GM18909 (cell line): ENCODE results near the gene ACSL6.

Source experiments
- ATAC-seq: cut with Tn5 transposase; IDR thresholded peaks from one replicate; pipeline ENCODE4 v1.9.1; 2021; ENCODE audit warnings: mild to moderate bottlenecking; ENCODE audit not compliant: unreplicated experiment, poor library complexity

The ACSL6 gene

DNA sequence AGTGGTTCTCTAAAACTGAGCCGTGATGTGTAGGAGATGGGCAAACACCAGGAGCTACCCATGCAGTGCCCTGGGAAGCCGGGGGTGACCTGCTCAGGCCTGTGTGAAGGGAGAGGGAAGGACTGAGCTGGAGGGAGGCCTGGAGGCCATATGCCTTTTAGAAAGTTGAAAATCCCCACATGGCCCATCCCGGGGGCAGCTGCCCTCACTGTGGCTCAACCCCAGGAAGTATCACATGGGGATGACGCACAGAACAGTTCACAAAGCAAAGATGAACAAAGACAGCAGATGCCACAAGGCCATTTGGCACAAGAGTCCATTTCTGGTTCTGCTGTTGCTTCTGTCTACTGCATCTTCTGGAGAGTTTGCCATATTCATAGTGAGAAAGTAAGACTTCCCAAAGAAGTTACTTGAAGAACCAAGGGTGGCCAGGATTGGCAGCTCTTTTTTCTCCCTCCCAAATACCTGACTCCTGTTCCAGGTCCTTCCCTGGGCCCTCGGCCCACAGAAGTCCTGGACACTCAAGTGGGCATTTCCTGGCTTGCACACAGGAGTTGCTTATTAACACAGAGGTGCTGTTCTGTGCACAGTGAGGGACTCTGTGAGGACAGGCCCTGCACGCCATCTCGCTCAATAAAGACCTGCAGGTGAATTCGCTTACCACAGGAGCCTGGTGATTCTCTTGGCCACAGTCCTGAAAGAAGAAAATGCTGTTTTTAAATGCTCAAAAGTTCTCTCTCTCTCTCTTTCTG is 25.1 kb downstream of the ACSL6 start:
- no peak for ATAC-seq

DNA sequence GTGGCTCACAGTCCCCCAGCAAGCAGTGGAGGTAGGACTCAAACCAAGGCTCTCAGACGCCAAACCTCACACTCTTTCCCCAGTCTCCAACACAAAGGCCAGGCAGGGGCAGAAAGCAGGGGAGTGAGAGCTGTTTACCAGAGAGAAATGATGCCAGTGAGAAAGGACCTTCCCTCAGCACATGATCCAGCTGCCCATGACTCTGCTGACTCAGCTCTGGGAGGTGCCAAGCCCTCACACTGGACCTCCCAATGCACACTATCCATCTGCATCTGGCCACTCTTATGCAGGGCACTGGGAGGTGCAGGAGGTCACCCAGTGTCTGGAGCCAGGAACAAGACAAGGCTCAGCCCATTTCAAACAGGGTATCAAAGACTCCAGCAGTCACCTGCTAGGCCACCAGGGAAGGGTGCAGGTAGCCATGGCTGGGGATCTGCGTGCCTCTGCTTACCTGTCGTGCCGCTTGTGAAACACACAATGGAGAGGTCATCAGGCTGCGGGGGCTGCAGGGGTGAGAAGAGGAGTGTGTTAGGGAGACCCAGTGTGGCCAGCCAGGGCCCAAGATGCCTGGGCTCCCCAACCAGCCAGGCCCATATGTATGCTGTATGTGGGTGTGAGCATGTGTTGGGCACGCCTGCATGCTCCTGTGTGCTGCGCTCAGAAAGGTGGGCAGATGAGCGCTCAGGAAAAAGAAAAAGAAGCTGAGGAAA is 26.3 kb downstream of the ACSL6 start:
- ATAC-seq, result no peak

DNA sequence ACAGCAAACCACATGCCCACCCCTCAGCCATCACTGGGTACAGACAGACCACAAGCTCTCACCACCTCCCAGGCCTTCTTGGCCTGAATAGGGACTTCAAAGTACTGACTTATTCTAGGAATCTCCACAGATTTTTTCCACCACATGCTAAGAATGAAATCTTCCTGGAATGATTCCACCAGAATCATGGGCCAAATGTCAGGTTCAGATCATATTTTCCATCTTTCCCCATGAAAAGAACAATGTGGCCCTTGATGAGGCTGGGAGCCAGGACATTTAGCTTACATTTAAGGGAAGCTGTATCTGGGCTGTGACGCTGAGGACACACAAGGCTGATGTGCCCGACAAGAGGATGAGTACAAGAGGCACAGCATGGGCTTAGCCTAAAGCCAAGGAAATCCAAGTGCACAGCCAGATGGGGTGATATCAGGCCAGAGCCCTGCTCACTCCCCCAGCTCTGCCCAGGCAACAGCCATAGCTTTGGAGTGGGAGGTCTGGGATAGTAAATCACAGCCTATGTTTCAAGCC is 28.1 kb downstream of the ACSL6 start:
- ATAC-seq, result no peak

DNA sequence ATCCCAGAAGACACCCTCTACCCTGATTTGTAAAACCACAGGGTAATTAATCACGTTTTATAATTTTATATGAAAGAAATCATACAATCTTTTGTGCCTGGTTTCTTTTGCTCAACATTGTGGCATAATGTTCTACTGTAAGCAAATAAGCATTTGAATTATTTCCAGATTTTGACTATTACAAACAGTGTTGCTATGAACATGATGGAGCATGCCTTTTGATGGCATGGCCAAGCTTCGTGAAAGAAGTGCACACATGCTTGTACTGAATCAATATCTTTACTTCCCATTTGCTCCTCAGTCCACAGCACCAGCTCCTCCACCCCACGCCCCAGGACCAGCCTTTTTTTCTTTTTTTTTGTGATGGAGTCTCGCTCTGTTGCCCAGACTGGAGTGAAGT is 29.9 kb downstream of the ACSL6 start:
- no peak for ATAC-seq

DNA sequence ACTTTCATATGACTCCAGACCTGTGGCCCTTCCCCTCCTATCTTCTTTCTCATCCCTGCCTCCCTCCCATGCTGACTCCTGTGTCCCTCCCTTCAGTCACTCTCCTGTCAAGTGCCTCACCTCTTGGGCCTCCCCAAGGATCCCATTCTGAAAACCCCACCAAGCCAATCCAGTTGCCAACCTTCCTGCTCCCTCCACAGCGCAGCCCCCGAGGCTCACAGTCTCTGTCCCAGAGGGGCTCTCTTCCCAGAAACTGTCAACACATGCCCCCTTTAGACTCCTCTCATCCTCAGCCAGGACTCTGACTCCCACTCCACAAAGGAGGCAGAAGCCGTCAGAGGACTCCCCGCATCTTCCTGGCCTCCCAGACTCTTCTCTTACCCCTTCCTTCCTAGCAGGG is 30.8 kb downstream of the ACSL6 start:
- no peak for ATAC-seq

DNA sequence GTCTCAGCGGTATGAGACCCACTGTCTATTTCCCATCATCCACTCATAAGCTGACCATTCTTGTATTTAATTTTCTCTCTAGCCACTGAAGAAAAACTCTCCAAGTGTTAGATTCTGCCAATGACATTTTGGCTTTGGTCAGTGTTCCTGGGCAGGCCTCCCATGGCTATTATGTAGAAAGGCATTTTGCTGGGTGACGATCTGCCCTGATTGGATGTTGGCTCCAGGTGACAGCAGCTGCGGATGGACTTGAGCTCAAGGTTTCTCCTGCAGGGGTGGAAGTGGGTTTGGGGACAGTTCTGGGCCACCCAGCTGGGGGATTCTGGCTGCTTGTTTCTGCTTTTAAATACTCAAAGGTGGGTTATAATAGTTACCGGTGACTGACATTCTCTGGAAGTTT is 31.6 kb downstream of the ACSL6 start:
- ATAC-seq, result no peak

DNA sequence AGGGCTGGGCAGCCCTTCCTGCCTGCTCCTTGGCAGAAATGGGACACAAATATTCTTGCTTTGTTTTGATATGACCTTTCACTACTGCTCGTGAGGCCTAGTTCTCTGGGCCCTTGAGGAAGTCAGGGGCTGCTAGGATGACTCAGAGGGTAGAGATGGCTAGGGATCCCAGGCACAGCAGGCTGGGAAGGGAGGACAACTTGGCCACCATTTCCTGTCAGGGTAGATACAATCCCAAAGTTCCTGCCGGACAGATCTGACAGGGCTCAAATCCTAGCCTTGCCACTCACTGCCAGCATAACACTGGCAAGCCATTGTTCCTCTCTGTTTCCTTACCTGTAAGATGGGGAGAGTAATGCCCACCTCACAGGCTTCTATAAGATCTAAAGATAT is 34.2 kb downstream of the ACSL6 start:
- no peak for ATAC-seq

DNA sequence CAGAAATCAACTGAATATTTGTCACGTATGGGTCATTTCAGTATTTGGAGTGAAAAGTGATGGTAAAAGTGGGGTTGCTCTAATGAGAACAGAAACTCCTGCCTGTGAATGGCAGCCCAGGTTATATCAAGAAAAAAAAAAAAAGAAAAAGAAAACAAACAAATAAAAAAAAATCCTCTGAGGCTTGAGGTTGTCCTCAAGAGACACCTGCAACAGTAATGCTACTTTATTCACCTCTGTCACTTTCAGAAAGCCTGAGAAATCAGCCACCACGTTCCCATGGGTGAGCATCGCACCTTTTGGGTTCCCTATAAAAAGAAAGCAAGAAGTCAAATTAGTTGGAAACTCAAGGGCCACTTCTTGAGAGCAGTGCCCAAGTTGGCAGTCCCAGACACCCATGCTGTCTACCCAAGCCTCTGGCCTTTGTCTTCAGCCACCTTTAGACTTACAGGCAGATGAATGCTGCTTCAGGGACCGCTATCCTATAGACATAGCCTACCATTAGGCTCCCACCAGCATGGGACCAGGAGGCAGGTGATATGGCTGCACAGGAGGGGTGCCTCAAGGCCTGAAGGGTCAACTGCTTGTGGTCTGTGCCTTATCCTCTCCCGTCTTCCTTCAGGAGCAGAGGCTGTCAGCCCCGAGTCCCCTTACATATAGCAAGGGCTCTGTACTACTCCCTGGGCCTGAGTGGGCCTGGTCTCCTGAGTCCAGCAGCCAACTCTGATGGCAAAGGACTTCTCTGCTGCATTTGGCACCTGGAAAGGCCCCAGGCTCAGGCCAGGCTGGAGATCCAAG is 34.8 kb downstream of the ACSL6 start:
- ATAC-seq, result no peak

DNA sequence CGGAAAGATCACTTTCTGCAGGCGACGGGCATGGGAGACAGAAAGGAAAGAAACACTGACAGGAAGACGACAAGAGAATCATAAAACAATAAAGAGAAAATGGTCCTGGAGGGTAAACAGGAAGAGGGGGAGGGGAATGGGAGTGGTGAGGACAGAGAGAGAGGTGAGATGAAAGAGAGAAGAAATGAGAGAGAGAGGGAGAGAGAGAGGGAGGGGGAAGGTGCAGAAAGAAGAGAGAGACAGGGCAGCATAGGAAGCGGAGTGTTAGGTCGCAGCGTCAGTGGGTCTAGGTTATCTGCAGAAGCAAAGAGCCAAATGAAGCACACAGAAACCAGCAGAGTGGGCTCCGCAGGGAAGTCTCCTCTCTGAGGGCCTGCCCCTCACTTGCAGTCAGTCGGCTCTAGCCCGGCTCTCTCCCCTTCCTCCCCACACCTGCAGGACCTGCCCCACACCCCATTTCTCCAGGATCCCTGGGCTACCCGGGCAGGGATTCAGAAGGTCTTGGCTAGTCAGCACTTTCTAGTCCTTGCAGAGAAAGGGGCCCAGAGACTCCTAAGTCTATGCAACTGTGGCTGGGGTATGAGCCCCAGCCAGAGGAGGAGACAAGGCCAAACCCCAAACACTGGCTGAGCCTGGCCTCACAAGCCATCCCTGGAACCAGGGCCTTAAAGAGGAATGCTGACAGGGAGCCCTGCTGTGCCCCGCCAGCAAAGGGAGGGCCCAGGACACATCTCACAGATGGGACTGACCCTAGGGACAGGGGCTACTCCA is 36.3 kb downstream of the ACSL6 start:
- ATAC-seq, result no peak

DNA sequence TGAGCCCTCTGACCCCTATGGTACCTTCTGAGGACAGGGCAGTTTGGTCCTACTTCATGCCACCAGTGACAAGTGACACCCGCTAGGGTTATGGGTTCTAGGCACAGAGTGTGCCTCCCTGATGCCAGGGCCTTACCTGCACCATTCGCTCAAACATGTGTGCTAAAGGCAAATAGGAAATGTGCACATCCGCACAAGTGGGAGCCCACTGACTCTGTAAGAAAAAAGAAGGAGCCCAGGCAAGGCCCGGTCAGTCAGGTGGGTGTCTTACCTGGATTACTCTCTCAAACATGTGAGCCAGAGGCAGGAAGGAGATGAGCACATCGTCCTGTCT is 36.9 kb downstream of the ACSL6 start:
- ATAC-seq, result no peak

DNA sequence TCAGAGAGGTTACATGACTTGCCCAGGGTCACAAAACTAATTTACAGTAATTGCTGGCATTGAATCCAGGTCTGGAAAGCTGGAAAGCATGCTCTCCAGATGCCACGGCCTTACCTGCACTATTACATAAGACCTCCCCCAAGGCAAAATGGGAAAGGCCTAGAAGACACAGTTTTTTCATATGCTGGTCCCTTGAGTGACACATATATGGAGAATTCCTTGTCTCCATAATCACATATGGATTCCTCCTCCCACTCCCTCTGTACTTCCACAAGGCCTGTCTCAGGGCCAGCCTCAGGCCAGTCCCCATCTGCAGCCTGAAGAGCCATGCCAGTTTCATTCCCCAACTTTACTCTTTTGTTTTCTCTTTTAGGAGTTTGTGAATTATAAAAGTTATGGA is 37.4 kb downstream of the ACSL6 start:
- ATAC-seq, result no peak

DNA sequence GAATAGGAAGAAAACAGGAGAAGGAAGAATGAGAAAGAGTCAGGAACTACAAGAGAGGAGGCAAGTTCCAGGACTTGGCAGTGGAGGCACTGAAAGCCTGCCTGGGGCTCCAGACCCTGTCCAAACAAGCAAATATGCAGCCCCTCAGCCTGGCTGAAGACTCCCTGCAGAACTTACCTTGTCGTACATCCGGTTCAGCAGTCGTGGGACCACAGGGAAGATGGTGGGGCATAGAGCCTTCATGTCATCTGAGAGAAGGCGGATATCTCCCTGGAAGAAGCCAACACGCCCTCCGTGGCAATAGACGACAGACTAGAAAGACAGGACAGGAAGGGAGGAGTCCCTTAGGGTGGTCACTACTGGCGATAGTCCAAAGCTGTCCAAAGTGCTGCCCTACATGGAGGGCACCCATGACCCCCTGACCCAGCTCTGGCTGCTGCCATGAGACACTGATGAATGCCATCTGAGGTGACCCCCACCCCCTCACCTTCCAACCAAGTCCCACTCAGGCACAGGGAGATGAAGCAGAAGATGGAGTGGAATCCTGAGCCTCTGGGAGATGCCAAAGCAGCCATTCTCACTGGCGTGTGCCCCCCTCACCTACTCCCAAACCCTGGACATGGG is 38.3 kb downstream of the ACSL6 start:
- no peak for ATAC-seq

DNA sequence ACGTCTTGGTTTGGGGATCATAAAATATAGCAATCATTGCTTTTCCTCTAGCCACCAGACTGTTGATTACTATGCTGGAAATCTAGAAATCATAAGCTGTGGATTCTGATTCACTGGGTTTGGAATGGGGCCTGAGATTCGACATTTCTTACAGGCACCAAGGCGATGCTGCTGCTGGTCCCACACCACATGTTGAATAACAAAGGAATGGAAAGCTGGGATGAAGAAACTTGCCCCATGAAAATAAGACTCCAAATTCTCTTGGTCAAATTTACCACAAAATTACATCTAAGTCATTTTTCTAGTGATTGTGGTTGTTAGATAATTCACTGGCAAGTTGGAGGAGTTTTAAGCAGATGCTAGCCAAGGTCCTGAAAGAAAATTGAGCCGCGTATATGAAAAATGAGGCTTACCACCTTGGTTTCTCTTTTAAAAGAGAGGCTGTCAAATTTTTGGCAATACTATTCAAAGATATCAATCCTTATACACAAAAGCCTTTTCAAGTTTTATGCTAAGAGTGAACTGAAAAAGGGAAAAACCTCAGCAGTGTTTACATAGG is 43.0 kb downstream of the ACSL6 start:
- no peak for ATAC-seq

DNA sequence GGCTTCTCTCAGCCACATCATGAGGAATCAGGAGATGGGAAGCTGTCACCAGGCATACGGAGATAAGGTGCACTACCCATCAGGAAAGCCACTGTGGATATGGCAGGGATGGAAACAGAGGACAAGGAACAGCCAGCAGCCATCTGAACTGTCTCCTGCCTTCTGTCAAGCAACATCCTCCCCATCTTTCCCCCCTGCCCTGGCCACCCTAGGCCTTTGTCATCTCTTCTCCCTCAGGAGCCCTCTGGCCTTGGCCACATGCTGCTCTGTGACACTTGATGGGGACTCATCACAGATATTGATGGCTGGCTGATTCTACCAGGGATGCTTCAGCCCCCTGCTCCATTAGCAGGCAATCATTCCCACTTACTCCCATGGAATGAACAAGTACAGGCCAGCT is 44.9 kb downstream of the ACSL6 start:
- no peak for ATAC-seq

DNA sequence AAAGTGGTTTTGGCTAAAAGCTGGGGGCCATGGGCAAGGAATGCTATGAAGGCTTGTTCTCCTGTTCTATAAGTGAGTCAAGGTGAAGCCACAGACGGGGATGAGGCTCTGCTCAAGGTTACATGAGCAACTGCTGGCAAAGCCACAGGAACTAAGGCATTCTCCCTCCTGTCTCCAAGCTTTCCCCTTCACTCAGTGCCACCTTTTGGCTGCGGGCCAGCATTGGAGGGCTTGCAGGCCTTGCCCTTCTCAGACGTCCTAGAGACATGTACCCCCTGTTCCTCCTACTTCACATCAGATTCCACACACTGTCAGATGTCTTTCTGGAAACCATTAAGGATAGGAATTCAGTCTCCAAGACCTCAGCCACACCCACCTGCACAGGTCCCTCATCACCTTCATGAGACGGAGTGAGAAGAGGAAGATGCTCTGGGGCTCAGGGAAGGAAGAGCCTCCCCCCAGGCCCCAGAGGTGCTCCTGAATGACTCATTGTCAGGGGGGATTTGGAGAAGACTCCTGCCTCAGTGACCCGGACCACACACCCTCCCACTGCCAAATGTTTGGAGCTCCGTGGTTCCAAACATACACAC is 45.5 kb downstream of the ACSL6 start:
- ATAC-seq, result no peak

DNA sequence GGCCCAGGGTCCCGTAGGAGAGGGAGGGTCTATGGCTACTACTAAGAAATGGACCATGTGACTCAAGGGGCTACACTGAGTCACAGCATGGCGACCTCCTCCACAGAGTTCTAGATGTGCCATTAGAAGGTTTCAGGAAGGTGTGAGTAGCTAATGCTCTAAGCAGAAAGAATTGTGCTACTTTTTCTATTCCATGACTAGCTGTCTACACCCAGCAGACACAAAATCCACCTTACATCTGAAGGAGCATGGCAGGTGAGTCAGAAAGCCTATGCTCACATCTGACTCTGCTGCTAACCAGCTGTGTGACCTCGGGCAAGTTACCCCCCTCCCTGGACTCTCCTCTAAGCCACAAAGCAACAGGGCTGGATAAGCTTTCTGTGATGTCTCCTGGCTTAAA is 51.6 kb downstream of the ACSL6 start:
- ATAC-seq, result no peak

DNA sequence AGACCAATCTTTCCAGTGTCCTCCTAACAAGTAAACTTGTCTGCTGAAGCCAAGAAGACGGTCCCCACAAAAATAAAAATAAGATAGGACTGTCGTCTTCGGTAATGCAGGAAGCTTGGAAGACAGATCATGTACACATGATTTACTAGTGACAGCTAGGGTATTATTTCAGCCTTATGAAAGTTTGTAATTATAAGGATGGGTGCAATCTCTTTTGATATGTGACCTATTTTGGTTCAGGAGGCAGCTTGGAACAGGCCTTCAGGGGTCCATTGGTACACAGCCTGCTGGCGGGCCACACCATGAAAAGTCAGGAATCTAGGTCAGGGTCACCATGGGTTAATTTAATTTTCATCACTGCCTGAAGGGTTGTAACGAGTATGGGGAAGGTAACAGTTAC is 52.3 kb downstream of the ACSL6 start:
- no peak for ATAC-seq

DNA sequence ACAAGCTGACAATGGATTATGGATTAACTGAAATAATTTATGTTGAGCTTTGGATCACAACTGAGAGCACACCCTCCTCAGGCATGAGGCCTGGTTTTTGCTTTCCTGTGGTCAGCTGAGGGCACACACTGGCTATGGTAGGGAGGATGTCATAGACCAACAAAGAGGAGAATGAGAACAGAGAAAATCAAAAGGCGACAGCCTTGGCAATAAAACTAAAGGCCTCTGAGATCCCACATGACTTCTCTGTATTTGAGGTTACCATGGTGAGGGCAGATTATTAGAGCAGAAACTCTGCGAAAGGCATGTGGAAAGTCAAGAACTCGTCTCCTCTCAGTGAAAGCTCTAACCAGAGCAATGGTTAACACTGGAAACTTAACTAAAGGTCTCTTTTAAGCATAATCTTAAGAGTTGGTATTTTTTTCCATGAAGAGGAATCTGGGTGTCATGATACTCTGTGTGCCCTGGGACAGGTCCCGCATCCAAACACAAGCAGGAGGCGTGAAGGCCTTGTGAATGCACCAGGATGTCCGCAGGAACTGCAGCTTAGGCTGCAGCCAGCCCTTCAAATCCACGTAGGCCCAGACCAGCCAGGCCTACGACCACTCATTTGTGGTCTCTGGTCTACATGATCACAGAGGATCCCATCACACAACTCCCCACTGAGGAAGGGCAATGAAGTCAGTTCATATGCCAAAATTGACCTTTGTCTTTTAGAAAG is 53.6 kb downstream of the ACSL6 start:
- no peak for ATAC-seq

DNA sequence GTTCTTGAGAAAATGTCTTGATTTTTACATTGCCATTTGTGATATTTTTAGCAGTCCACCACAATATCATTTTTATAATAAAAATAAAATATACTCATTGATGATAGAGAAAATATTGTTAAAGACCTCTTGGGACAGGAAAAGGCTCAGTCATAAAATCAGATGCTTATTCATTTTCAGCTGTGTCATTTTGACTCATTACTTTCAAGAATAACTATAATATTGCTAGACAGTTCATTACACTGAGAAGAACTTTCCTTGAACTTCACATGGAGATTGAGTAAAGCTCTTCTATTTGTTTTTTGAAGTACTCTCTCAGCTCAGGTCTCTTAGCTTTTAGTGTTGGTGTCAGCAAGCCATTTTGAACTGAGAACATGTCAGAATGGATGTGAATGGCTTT is 57.5 kb downstream of the ACSL6 start:
- ATAC-seq, result no peak
